IMR-90 (cell line): Measurements from ENCODE around the gene MORC1.

Experiments used
- CEBPB ChIP-seq: IDR thresholded peaks from 2 replicates; pipeline ENCODE4 v1.6.1; 2012; ENCODE audit warnings: low read depth, low read length, improper control_type of control experiment
- CHD1 ChIP-seq: IDR thresholded peaks from 2 replicates; pipeline ENCODE4 v1.6.1; 2012; ENCODE audit warnings: low read depth, low read length, improper control_type of control experiment
- CTCF ChIP-seq: conservative IDR thresholded peaks from 2 replicates; pipeline ENCODE4 v1.5.1; 2012; ENCODE audit warnings: mild to moderate bottlenecking, low read depth, low read length, improper control_type of control experiment
- ELK1 ChIP-seq: fragments of 150-350 bp; IDR thresholded peaks from 2 replicates; pipeline ENCODE4 v1.6.1; 2016; ENCODE audit warnings: low read depth, mild to moderate bottlenecking, low read length, moderate library complexity, borderline replicate concordance
- FOS ChIP-seq: fragments of 150-350 bp; IDR thresholded peaks from 2 replicates; pipeline ENCODE4 v1.6.1; 2016; ENCODE audit warnings: low read depth, low read length
- MAFK ChIP-seq: IDR thresholded peaks from 2 replicates; pipeline ENCODE4 v1.6.1; 2012; ENCODE audit warnings: low read depth, low read length, improper control_type of control experiment
- MAZ ChIP-seq: IDR thresholded peaks from 2 replicates; pipeline ENCODE4 v1.6.1; 2012; ENCODE audit warnings: low read depth, mild to moderate bottlenecking, low read length, improper control_type of control experiment, moderate library complexity, borderline replicate concordance
- MXI1 ChIP-seq: IDR thresholded peaks from 2 replicates; pipeline ENCODE4 v1.6.1; 2012; ENCODE audit warnings: low read depth, mild to moderate bottlenecking, low read length, moderate library complexity, borderline replicate concordance
- POLR2A ChIP-seq: IDR thresholded peaks from 2 replicates; pipeline ENCODE4 v1.6.1; 2012; ENCODE audit warnings: mild to moderate bottlenecking, low read depth, low read length
- RAD21 ChIP-seq: IDR thresholded peaks from 2 replicates; pipeline ENCODE4 v1.6.1; 2012; ENCODE audit warnings: low read length, improper control_type of control experiment
- RFX5 ChIP-seq: IDR thresholded peaks from 2 replicates; pipeline ENCODE4 v1.8.0; 2012; ENCODE audit warnings: low read depth, mild to moderate bottlenecking, low read length, moderate library complexity
- SMC3 ChIP-seq: fragments of 150-350 bp; IDR thresholded peaks from 2 replicates; pipeline ENCODE4 v1.6.1; 2016; ENCODE audit warnings: low read depth, mild to moderate bottlenecking, antibody characterized with exemption, low read length, moderate library complexity

DNA sequence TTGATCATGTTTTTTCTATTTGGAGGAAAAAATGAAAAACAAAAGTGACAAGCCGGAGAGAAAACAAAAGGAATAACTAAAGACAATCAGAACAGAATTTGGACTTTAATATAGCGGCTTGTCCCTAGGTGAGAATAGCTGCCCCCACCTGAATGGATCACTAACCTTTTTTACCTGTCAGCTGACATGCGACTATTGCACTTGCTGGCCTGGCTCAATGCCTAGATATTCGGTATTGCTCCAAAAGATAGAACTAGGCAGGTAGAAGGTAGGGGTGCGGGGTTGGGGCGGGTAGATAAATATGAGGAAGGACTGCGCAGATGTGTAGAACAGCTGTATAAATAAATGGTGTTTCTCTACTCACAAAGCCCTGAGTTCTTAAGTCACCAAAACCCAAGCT is 650 bp upstream of the MORC1 start:
- TF ChIP-seq CTCF (no peak), RAD21 (no peak), POLR2A (no peak), MXI1 (no peak), MAFK (no peak), CHD1 (no peak), SMC3 (no peak), ELK1 (no peak), RFX5 (no peak), MAZ (no peak), FOS (no peak), CEBPB (no peak)
